Loucy (cell line): Measurements from ENCODE around the gene PHLDB2.

Experiments
- EZH2phosphoT487 ChIP-seq: fragments of 200-600 bp; IDR thresholded peaks from 2 replicates; pipeline ENCODE4 v1.6.1; 2018; ENCODE audit warnings: antibody characterized with exemption, mild to moderate bottlenecking, moderate library complexity, borderline replicate concordance
- TF ChIP-seq, protein P1 (sequence below): fragments of 200-600 bp; sonication (generic); conservative IDR thresholded peaks from 2 replicates; pipeline ENCODE4 v1.5.1; 2014; ENCODE audit warnings: mild to moderate bottlenecking, antibody characterized with exemption, low read length

DNA sequence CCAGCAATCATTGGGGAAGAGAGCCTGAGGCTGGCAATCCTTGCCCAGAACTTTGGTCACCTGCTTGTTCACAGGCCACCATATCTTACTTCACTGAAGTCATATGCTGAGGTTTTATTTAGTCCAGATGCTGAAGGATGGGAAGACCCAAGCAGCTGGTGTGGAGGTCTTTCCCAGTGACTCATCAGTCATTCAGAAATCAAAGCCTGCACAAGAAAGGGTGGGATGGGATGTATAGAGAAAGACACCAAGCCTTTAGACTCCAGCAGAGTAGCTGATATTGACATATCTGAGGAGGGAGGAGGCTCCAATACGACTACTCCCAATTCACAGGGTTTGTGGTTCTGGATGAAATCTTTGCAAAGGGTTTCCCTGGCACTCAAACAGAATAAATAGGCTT, 13.0 kb upstream of the PHLDB2 start:
- TF ChIP-seq, protein P1, sequence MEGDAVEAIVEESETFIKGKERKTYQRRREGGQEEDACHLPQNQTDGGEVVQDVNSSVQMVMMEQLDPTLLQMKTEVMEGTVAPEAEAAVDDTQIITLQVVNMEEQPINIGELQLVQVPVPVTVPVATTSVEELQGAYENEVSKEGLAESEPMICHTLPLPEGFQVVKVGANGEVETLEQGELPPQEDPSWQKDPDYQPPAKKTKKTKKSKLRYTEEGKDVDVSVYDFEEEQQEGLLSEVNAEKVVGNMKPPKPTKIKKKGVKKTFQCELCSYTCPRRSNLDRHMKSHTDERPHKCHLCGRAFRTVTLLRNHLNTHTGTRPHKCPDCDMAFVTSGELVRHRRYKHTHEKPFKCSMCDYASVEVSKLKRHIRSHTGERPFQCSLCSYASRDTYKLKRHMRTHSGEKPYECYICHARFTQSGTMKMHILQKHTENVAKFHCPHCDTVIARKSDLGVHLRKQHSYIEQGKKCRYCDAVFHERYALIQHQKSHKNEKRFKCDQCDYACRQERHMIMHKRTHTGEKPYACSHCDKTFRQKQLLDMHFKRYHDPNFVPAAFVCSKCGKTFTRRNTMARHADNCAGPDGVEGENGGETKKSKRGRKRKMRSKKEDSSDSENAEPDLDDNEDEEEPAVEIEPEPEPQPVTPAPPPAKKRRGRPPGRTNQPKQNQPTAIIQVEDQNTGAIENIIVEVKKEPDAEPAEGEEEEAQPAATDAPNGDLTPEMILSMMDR: no peak
- no peak for TF ChIP-seq EZH2phosphoT487
